Measurements from ENCODE around the gene TARBP1. TPM values are rescaled to one million over a fixed set of nuclear protein-coding genes. Genes with fewer than 3 reads are reported as not detected.

Gene TARBP1
- total and polyA plus RNA-seq, 2 of the 8 experiments (the other 6 are each of a cell fraction or from before 2014, with no cell fraction given) = 21.9 to 32.3 TPM

GRCh38 chr1:234507626-234508387, 28.8 kb upstream of the TARBP1 start (continued):
- TF ChIP-seq, protein P1, sequence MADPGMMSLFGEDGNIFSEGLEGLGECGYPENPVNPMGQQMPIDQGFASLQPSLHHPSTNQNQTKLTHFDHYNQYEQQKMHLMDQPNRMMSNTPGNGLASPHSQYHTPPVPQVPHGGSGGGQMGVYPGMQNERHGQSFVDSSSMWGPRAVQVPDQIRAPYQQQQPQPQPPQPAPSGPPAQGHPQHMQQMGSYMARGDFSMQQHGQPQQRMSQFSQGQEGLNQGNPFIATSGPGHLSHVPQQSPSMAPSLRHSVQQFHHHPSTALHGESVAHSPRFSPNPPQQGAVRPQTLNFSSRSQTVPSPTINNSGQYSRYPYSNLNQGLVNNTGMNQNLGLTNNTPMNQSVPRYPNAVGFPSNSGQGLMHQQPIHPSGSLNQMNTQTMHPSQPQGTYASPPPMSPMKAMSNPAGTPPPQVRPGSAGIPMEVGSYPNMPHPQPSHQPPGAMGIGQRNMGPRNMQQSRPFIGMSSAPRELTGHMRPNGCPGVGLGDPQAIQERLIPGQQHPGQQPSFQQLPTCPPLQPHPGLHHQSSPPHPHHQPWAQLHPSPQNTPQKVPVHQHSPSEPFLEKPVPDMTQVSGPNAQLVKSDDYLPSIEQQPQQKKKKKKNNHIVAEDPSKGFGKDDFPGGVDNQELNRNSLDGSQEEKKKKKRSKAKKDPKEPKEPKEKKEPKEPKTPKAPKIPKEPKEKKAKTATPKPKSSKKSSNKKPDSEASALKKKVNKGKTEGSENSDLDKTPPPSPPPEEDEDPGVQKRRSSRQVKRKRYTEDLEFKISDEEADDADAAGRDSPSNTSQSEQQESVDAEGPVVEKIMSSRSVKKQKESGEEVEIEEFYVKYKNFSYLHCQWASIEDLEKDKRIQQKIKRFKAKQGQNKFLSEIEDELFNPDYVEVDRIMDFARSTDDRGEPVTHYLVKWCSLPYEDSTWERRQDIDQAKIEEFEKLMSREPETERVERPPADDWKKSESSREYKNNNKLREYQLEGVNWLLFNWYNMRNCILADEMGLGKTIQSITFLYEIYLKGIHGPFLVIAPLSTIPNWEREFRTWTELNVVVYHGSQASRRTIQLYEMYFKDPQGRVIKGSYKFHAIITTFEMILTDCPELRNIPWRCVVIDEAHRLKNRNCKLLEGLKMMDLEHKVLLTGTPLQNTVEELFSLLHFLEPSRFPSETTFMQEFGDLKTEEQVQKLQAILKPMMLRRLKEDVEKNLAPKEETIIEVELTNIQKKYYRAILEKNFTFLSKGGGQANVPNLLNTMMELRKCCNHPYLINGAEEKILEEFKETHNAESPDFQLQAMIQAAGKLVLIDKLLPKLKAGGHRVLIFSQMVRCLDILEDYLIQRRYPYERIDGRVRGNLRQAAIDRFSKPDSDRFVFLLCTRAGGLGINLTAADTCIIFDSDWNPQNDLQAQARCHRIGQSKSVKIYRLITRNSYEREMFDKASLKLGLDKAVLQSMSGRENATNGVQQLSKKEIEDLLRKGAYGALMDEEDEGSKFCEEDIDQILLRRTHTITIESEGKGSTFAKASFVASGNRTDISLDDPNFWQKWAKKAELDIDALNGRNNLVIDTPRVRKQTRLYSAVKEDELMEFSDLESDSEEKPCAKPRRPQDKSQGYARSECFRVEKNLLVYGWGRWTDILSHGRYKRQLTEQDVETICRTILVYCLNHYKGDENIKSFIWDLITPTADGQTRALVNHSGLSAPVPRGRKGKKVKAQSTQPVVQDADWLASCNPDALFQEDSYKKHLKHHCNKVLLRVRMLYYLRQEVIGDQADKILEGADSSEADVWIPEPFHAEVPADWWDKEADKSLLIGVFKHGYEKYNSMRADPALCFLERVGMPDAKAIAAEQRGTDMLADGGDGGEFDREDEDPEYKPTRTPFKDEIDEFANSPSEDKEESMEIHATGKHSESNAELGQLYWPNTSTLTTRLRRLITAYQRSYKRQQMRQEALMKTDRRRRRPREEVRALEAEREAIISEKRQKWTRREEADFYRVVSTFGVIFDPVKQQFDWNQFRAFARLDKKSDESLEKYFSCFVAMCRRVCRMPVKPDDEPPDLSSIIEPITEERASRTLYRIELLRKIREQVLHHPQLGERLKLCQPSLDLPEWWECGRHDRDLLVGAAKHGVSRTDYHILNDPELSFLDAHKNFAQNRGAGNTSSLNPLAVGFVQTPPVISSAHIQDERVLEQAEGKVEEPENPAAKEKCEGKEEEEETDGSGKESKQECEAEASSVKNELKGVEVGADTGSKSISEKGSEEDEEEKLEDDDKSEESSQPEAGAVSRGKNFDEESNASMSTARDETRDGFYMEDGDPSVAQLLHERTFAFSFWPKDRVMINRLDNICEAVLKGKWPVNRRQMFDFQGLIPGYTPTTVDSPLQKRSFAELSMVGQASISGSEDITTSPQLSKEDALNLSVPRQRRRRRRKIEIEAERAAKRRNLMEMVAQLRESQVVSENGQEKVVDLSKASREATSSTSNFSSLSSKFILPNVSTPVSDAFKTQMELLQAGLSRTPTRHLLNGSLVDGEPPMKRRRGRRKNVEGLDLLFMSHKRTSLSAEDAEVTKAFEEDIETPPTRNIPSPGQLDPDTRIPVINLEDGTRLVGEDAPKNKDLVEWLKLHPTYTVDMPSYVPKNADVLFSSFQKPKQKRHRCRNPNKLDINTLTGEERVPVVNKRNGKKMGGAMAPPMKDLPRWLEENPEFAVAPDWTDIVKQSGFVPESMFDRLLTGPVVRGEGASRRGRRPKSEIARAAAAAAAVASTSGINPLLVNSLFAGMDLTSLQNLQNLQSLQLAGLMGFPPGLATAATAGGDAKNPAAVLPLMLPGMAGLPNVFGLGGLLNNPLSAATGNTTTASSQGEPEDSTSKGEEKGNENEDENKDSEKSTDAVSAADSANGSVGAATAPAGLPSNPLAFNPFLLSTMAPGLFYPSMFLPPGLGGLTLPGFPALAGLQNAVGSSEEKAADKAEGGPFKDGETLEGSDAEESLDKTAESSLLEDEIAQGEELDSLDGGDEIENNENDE (IDR thresholded peaks at IDR 0.05; ENCODE audit: insufficient replicate concordance, low read length) = no peak
- TF ChIP-seq CREB1 (IDR thresholded peaks at IDR 0.05) = no peak
- no peak for TF ChIP-seq YY1 (IDR thresholded peaks at IDR 0.05; ENCODE audit: low read depth, low read length)
- TF ChIP-seq POU5F1 (IDR thresholded peaks at IDR 0.05; ENCODE audit: low read depth, low read length) = no peak
- no peak for TF ChIP-seq SRF (IDR thresholded peaks at IDR 0.05; ENCODE audit: low read depth, low read length)
- no peak for TF ChIP-seq TBP (IDR thresholded peaks at IDR 0.05; ENCODE audit: low read depth, low read length)
- TF ChIP-seq NRF1 (IDR thresholded peaks at IDR 0.05; ENCODE audit: low read depth, low read length) = no peak
- no peak for TF ChIP-seq KDM4A (IDR thresholded peaks at IDR 0.05; ENCODE audit: low read depth, low read length, severe bottlenecking)
- TF ChIP-seq FOSL1 (IDR thresholded peaks at IDR 0.05; ENCODE audit: insufficient read depth, low read depth, low read length) = no peak
- no peak for TF ChIP-seq RBBP5 (IDR thresholded peaks at IDR 0.05; ENCODE audit: borderline replicate concordance, low read depth, low read length)
- no peak for TF ChIP-seq RAD21 (IDR thresholded peaks at IDR 0.05 in 1 of 2, conservative IDR thresholded peaks at IDR 0.05 in 1 of 2; ENCODE audit: low read depth in 2 of 2, low read length in 2 of 2)
